Stimulated activated CD4-positive, alpha-beta T cell treated with anti-CD3 and anti-CD28 coated beads, Interleukin-15, amount 100 ng/mL, for 48 hours (primary cell): Measurements from ENCODE around the gene MAPK9.

ENCODE experiments used
- DNase-seq, 2 donors: peaks; one replicate each; pipeline ENCODE4 v3.0.0-alpha.2; 2020; ENCODE audit warnings: low read depth in 2 of 2

MAPK9 gene

GRCh38 chr5:180291943-180292831 lies at the start of gene MAPK9:
TSS of gene MAPK9 (minus strand) at chr5:180292083. CDS start at chr5:180280561, 11,522 bp downstream.
- DNase-seq, result peak; percentile 62 to 77

GRCh38 chr5:180341595-180341994 lies 49.7 kb upstream of the MAPK9 start:
- DNase-seq, result no peak

GRCh38 chr5:180340856-180341255 lies 49.0 kb upstream of the MAPK9 start:
- no peak for DNase-seq

GRCh38 chr5:180339583-180340183 lies 47.8 kb upstream of the MAPK9 start:
- DNase-seq, result no peak

GRCh38 chr5:180338001-180338707 lies 46.3 kb upstream of the MAPK9 start:
- DNase-seq, result no peak

GRCh38 chr5:180336234-180337020 lies 44.5 kb upstream of the MAPK9 start:
- no peak for DNase-seq

GRCh38 chr5:180335614-180336233 lies 43.8 kb upstream of the MAPK9 start:
- no peak for DNase-seq

GRCh38 chr5:180334751-180335613 lies 43.1 kb upstream of the MAPK9 start:
- no peak for DNase-seq

GRCh38 chr5:180334176-180334575 lies 42.3 kb upstream of the MAPK9 start:
- DNase-seq, result no peak

- no peak for DNase-seq
These were observed 41.8 kb upstream of the MAPK9 start for GRCh38 chr5:180333661-180334060.

- DNase-seq, result no peak
These were observed 41.0 kb upstream of the MAPK9 start for GRCh38 chr5:180332861-180333260.

- DNase-seq, result no peak
These were observed 40.2 kb upstream of the MAPK9 start for GRCh38 chr5:180332051-180332517.

- DNase-seq, result no peak
These were observed 39.7 kb upstream of the MAPK9 start for GRCh38 chr5:180331647-180331950.

- no peak for DNase-seq
These were observed 39.1 kb upstream of the MAPK9 start for GRCh38 chr5:180330810-180331646.

- DNase-seq, result no peak
These were observed 38.4 kb upstream of the MAPK9 start for GRCh38 chr5:180330270-180330648.

GRCh38 chr5:180329606-180330269 lies 37.9 kb upstream of the MAPK9 start:
- no peak for DNase-seq

- no peak for DNase-seq
These were observed 37.2 kb upstream of the MAPK9 start for GRCh38 chr5:180329138-180329435.

GRCh38 chr5:180328296-180329137 lies 36.6 kb upstream of the MAPK9 start:
- DNase-seq, result peak; percentile 77 to 80
